Measurements from ENCODE around the gene EIF4B.

The EIF4B gene

GRCh38 chr12:53060064-53060720 is 53.9 kb downstream of the EIF4B start:
- DNase-seq, result no peak

- DNase-seq, result no peak
Measured at GRCh38 chr12:53060721-53061276, 54.5 kb downstream of the EIF4B start.

- DNase-seq, result no peak
Measured at GRCh38 chr12:53061404-53062010, 55.3 kb downstream of the EIF4B start.

GRCh38 chr12:53062011-53062961 is 56.0 kb downstream of the EIF4B start:
- no peak for DNase-seq

GRCh38 chr12:53062977-53063707 is 56.9 kb downstream of the EIF4B start:
- no peak for DNase-seq

GRCh38 chr12:53063708-53064612 is 57.7 kb downstream of the EIF4B start:
- DNase-seq, result no peak

GRCh38 chr12:53064613-53065436 is 58.6 kb downstream of the EIF4B start:
- DNase-seq, result no peak

- DNase-seq, result no peak
Measured at GRCh38 chr12:53065470-53065869, 59.2 kb downstream of the EIF4B start.

GRCh38 chr12:53065975-53066931 is 60.0 kb downstream of the EIF4B start:
- DNase-seq, result peak; percentile 37

GRCh38 chr12:53067074-53067992 is 61.1 kb downstream of the EIF4B start:
- no peak for DNase-seq

GRCh38 chr12:53067993-53068770 is 61.9 kb downstream of the EIF4B start:
- DNase-seq, result no peak

GRCh38 chr12:53068811-53069585 is 62.7 kb downstream of the EIF4B start:
- no peak for DNase-seq

GRCh38 chr12:53069621-53070410 is 63.6 kb downstream of the EIF4B start:
- DNase-seq, result no peak

- no peak for DNase-seq
Measured at GRCh38 chr12:53070877-53071492, 64.7 kb downstream of the EIF4B start.
